Urothelium cell line (cell line): ENCODE results near the gene TRIM58.

Experiments used
- DNase-seq: peaks from one replicate; pipeline ENCODE4 v3.0.0; 2011; ENCODE audit warnings: low spot score, mixed read lengths
- FAIRE-seq: peaks from 2 replicates; lab custom pipeline; 2011; peaks lifted over from hg19 to GRCh38; lab: Jason Lieb, UNC

Gene TRIM58

GRCh38 chr1:247883346-247883745 lies 26.4 kb downstream of the TRIM58 start:
- DNase-seq, result no peak

GRCh38 chr1:247884797-247885413 lies 27.9 kb downstream of the TRIM58 start:
- FAIRE-seq, result peak; percentile 20
- DNase-seq, result no peak

More at GRCh38 chr1:247883346-247883745, 26.4 kb downstream of the TRIM58 start:
- FAIRE-seq, result no peak

- DNase-seq (no peak), FAIRE-seq (no peak)
Measured at GRCh38 chr1:247895163-247895637, 38.2 kb downstream of the TRIM58 start, which contains the start of gene OR2W3. OR2W3 (plus strand) TSS chr1:247895587; CDS start chr1:247895587, 0 bp downstream.

- DNase-seq (no peak), FAIRE-seq (no peak)
Measured at GRCh38 chr1:247895976-247896375, 39.0 kb downstream of the TRIM58 start.

GRCh38 chr1:247904122-247904521 lies 47.1 kb downstream of the TRIM58 start:
- FAIRE-seq (no peak), DNase-seq (no peak)

- no peak for DNase-seq
- FAIRE-seq, result no peak
Measured at GRCh38 chr1:247905181-247905580, 48.2 kb downstream of the TRIM58 start.

- DNase-seq, result no peak
- FAIRE-seq, result no peak
Measured at GRCh38 chr1:247905910-247906503, 49.0 kb downstream of the TRIM58 start.

GRCh38 chr1:247906504-247907047 lies 49.6 kb downstream of the TRIM58 start:
- DNase-seq, result peak; percentile 50
- FAIRE-seq, result no peak

GRCh38 chr1:247908766-247909165 lies 51.8 kb downstream of the TRIM58 start:
- DNase-seq (peak; percentile 41), FAIRE-seq (no peak)

GRCh38 chr1:247913786-247914185 lies 56.8 kb downstream of the TRIM58 start:
- FAIRE-seq (no peak), DNase-seq (no peak)

- peak; percentile 27 for FAIRE-seq
Measured at GRCh38 chr1:247914941-247915662, 58.1 kb downstream of the TRIM58 start.

GRCh38 chr1:247919952-247920351 lies 63.0 kb downstream of the TRIM58 start, which contains the start of gene OR2T8:
OR2T8 (plus strand) TSS chr1:247920252; CDS start chr1:247921018, 766 bp downstream.
- DNase-seq (no peak), FAIRE-seq (no peak)

More at GRCh38 chr1:247914941-247915662, 58.1 kb downstream of the TRIM58 start:
- no peak for DNase-seq

GRCh38 chr1:247923941-247924340 lies 67.0 kb downstream of the TRIM58 start:
- FAIRE-seq, result no peak
- DNase-seq, result no peak

- DNase-seq (no peak), FAIRE-seq (no peak)
Measured at GRCh38 chr1:247924868-247925267, 67.9 kb downstream of the TRIM58 start, which contains the start of gene OR2AJ1. OR2AJ1 (plus strand) TSS chr1:247924889; CDS start chr1:247933769, 8,880 bp downstream.
